GM21526 (cell line): ENCODE results near the gene SHPK.
"Not testable (repeated sequence)": the region's sequence is repeated elsewhere in the genome, so short reads cannot be mapped to it uniquely, and the experiment has no call there.

Experiments used
- ATAC-seq: cut with Tn5 transposase; IDR thresholded peaks from one replicate; pipeline ENCODE4 v1.9.1; 2021; ENCODE audit warnings: moderate library complexity; ENCODE audit not compliant: unreplicated experiment, low FRiP score

The SHPK gene

DNA sequence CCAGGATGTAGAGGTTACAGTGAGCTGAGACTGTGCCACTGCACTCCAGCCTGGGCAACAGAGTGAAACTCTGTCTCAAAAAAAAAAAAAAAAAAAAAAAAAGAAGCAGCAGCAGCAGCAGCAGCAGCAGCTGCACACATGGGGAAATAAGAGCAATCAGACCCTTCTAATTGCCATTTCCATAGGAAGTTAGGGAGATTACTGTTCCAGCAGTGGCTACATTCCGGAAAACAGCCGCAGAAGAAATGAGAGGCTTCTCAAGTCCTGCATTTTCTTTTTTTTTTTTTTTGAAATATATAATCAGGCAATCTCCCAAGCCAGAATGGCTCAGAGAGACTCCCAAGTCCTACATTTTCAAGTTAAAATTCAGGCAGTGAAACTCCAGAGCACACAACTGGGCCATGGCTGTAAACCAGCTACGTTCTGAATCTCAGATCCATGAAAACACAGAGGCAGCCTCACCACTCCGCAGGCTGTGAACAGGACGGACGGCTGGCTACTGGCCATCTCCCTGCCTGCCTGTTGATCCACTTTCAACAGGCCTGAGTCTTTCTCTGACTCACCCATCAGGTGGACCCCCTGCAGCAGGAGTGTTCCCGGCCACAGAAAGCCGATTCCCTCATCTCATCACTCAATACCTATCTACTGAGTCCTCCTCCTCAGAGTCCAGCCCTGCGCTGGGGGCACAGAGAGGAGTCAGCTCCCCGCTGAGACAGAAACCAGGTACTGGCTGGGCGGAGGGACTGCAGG, 41.8 kb downstream of the SHPK start:
- no peak for ATAC-seq

DNA sequence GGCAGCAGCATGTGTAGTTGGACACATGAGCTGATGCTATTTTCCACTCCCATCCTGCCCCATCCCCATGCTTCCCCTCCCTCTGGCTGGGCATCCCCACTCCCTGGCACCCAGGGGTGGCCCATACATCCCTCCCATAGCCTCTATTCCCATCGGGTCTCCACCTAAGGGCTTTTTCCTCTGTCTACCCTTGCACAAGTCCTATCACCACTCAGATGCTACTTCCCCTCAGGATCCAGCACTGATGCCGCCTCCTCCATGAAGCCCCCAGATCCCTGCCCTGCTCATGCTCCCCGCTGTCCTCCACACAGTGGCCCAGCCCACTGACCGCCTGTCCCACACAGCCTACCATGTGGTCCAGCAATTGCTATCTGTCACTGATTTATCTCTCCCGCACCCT, 42.7 kb downstream of the SHPK start:
- no peak for ATAC-seq

DNA sequence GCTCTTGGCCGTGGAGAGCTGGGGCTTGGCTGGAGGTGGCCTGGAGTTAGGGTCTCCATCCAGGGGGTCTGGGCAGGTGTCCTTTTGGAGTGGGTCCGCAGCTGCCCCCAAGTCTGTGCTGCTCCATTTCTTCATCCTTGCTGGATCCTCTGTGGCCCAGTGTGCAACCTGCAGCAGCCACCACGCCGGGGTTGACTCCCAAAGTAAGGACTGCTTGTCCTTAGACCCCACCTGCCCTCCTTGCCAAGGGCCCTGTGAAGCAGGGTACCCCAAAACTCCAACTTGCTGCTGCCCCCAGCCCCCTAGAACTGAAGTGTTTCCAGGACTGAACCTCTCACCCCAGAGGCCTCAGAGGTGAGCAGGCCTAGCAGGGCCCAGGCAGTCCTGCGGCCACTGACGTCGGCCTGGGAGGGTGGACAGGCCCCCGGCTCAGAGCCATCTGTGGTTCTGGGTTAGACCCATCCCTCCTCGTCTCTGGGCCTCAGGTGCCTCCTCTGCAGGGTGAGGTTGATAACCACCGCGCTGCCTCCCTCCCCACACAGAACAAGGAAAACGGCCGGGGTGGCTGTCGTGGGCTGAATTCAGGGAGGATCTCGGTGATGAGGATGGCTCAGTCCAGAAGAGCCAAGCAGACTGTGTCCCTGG, 43.7 kb downstream of the SHPK start:
- no peak for ATAC-seq

DNA sequence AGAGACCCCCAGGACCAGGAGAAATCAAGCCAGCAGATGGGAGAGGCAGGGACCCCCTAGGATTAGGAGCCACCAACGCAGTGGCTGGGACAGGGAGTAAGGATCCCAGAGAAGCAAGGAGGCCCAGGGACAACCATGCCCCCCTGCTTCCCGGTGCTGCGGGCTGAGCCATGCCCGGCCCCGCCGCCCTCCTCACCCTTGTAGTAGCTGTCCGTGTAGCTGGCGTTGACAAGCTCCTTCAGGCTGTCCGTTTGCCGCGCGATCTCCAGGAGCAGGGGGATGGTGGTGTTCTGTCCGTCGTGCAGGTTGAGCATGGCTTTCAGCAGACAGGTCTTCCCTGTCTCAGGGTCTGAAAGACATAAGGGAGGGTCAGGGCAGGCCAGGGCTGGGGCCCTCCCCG, 45.3 kb downstream of the SHPK start:
- ATAC-seq = no peak

DNA sequence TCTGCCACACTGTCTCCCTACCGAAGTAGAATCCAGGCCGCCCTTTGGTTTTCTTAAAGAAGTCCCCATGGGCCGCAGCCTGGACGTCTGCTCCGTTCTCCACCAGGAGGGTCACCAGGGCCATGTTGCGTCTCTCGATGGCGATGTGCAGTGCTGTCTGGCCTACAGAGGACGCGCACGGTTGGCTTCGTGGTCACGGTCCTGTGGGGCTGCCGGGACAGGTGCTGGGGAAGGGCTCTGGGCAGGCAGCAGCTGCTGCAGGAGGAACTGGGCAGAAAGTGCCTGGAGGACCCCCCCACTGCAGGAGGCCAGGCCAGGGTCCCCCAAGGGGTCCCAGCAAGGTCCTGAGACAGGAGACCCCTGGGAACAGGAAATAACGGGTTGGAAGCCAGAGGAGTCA, 45.8 kb downstream of the SHPK start:
- no peak for ATAC-seq

DNA sequence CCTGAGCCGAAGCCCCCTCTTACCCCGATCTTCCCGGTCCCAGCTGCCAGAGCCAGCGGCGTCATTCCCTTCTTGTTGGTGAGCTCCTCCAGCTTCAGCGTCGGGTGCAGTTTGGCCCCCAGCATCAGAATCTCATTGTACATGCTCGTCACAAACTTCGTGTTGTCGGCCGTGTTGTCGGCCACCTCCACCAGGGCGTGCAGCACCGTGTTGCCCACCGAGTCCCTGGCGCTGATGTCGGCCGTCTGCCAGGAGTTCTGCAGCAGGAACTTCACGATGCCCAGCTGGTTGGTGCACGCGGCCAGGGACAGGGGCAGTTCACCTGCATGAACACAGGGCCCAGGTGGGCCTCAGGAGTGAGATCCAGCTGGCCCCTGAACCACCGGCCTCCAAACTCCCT, 46.3 kb downstream of the SHPK start:
- no peak for ATAC-seq

DNA sequence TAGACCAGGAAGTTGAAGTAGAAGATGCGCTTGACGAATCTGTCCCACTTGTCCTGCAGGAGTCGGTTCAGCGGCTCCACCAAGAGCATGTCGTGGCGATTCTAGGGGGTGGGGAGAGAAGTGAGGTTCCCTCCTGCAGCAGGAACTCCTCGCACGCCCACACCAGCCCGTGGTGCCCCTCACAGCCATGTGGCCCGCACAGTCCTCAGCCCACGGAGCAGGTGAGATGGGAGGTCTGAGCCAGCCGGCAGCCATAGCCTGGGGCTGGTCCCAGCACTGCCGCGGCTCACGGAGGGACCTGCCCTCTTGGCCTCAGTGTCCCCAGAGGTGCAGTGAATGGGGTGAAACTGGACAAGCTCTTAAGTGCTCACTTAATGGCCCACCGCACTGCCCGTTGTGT, 50.2 kb downstream of the SHPK start:
- no peak for ATAC-seq

DNA sequence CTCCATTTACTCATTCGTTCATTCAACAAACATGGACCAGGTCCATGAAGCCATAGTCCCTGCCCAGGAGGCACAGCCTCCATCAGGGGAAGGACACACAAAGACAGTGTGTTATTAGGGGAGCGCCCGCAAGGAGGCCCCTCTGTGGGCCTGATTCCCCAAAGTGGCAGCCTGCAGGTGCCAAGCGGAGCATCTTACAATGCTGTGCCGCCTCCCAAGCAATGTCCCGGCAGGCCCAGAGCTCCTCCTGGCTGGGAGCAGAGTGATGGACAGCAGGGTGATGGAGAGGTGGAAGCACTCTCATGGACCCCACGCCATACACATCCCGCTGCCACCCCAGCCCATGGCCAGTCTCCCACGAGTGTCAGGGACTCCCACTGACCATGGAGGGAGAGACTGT, 52.6 kb downstream of the SHPK start:
- no peak for ATAC-seq

DNA sequence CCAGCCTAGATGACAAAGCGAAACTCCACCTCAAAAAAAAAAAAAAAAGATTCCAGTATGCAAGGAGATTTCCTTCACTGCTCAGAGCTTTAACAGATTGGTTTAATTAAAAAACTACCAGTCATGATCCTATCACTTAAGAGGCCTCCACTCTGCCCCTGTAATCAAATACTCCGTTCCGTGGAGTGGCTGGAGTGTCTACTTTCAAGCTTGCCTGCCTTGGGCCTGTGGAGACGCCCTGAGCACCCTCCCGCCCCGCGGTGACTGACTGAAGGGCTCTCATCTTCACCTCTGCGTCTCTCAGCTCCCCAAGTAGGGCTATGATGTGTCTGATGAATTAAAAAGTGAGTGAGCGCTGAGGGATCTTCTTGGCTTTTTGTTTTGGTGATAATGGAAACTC, 53.1 kb downstream of the SHPK start:
- no peak for ATAC-seq

DNA sequence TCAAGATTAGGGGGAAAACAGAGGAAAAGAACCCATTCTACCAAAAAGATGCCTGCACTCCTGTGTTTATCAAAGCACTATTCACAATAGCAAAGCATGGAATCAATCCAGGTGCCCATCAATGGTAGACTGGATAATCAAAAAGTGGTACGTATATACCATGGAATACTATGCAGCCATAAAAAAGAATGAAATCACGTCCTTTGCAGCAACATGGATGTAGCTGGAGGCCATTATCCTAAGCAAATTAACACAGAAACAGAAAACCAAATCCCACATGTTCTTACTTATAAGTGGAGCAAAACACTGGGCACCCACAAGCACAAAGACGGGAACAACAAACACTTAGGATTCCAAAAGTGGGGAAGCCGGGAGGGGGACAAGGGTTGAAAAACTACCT, 57.4 kb downstream of the SHPK start:
- ATAC-seq = not testable (repeated sequence)

DNA sequence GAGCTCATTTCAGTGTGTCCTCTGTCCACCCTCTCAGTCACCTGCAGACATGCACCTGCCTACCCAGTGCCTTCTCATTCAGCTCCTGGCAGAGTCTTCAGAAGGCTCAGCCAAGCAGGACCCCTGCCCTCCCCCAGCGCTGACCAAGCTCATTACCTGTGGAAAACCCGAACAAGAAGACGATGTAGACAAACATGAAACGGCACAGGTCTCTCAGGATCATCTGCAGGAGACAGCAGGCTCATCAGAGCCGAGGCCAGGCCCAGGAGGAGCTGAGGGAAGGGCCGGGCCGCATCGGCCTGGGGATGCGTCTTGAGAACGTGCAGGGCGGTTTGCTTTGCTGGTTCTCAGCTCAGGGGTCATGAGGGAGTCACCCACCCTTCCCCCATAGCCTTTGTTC, 59.1 kb downstream of the SHPK start:
- no peak for ATAC-seq

DNA sequence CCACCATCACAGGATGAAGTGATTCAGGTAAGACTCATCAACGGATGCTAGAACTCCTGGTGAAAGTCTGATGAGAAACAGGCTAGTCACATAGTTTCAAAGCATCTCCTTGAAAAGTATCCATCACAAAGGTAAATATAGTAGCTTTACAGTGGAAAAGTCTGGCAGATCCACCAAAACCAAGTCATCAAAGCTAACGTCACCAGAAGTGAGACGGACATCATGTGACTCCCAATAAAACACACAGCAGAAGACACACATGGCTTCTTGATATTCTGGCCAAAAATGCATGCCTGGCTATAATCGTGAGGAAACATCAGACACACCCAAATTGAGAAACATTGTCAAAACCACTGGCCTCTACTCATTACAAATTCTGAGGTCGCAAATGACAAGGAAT, 60.5 kb downstream of the SHPK start:
- ATAC-seq = no peak

DNA sequence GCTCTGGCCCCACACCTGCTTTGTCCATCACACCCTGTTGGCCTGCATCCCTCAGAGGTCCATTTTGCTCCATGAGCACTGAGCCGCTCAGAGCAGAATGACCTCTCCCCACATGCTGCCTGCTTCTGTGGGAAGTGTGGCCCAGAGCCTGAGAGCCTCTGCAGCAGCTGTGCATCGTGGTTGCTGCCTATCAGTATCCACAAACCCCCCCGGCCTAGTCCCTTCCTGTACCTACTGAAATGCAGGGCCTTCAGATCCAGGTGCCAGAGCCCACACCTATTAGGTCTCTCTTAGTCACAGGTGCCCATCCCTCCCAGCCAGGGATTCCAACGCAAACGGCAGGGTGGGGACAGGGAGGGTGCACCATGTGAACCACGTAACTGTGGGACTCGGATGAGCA, 61.8 kb downstream of the SHPK start:
- ATAC-seq = no peak

DNA sequence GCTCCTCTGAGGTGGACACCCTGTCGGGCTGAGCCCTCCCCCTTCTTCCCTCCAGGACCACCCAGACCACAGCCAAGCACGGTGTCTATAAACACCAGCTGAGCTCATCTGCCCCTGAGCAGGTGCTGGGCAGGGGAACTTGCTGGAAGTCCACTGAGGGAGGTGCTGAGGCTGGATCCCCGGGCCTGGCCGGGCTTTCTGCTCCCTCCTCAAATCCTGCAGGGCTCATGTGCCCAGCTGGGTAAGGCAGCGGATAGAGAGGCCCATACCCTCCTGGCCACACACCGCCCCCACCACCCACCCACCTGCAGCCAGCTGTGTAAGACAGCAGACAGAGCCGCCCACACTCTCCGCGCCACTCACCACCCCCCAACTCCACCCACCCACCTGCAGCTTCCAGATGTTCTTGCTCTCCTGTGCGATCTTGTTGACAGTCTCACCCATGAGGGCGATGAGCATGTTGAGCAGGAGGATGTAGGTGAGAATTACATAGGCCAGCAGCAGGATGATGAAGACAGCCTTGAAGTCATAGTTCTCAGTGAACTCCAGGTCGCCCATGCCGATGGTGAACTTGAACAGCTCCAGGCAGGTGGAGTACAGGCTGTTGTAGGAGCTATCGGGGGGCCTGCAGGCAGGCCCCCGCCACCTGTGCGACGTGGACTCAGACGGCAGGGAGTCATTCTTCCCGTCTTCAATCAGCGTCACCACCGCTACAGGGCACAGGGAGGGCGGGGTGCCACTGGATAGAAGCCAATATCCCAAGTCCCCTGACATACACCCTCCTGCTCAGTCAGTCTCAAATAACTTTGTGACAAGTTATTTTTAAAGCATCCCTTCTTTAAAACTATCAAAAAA, 62.6 kb downstream of the SHPK start:
- ATAC-seq = no peak

DNA sequence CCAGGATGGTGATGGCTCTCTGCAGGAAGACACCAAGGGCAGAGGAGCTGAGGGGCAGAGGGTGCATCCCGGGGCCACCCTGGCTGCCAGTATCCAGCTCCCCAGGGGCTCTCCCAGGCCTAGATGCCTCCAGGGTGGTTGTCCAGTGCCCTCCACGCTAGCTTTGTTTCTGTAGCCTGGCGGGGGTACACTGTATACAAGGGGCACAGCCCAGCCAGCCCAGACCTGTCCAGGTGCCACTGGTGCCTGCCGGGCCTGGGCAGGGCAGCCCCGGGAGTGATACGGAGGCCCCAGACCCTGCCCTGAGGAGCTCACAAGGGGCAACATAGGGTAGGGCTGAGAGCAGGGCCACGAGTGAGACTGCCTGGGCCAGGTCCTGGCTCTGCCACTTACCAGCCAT, 63.8 kb downstream of the SHPK start:
- no peak for ATAC-seq

DNA sequence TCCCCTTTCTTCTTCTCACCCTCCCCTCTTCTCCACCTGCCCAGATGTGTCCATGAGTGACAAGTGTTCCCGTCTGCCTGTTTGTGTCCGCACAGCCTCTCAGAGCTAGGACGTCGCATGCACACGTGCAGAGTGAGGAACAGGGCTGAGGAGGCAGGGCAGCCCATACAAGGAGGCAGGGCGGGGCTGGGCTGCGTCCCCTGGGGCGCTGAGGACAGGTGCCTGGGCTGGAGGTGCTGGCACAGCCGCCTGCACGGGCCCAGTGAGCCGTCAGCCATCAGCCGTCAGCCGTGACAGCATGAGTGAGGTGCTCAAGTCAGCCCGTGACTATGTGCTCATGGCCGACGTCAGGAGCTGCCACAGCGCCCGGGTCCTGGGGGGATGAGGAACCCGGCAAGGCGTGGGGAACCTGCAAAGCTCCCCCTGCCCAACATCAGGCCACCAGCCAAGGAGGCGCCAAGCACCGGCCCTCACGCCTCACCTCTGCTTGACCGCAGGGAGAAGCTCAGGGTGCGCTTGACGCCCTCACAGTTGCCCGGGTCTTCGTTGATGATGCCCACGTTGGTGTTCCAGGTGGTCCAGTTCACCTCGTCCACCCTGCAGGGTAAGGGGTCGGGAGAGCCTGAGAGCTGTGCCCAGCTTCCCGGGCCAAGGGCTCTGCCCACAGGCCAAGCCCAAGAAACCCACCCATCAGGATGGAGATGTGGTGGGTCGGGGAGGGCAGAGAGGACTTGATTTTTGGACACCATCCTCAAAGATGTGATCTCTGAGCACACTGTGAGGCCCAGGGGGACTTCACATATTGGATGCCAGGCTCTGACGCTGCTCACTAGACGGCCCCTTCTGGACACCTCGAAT, 64.8 kb downstream of the SHPK start:
- no peak for ATAC-seq

DNA sequence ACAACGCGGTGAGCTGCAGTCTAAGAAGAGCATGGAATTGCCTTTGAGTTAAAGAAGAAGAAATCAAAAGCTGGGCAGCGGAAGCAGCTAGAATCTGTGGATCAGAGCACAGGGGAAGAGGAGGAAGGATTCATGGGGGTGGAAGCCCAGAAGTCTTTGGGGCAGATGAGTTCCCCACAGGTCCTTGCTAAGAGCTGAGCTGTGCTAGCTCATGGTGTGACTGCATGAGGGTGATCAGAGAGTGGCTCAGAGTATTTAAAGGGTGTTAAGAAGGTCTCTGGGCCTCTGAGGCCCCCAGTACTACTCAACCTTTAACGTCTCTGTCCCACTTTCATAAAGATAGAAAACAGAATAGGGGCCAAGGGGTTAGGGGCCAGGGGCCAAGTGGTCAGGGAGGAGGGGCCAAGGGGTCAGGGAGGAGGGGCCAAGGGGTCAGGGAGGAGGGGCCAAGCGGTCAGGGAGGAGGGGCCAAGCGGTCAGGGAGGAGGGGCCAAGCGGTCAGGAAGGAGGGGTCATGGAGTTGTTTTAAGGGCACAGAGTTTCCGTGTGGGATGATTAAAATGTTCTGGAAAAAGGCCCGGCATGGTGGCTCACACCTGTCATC, 66.4 kb downstream of the SHPK start:
- no peak for ATAC-seq

DNA sequence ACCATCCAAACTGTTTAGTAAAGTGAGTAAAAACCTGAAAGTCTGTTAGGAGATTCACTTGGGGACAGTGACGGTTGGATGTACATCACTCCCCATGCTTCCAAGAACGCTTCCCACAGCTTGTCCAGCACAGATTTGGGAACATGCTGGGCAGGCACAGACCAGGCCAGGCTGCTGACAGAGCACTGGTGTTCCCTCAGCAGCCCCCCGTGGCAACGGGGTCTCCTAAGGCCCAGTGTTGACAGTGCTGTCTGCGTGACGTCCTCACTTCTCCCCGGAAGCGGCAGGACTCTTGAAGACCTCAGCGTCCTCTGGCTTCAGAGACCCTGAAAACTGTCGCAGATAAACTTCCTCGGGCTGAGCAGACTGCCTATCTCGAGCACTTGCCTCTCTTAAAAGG, 69.5 kb downstream of the SHPK start:
- no peak for ATAC-seq

DNA sequence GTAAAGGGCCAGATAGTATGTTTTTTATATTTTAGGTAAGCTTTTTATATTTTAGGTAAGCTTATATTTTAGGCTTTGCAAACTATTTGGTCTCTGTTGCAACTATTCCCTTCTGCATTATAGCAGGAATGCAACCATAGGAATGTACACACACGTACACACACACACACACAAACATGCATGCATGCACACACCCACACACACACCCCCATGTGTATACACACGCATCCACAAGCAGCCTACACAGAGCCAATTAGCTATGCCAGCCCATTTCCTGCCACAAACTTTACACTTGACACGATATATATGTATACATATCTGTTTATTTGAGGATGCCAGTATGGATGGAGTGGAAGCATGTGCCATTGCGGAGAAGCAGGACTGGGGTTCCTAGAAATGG, 70.9 kb downstream of the SHPK start:
- ATAC-seq = no peak

DNA sequence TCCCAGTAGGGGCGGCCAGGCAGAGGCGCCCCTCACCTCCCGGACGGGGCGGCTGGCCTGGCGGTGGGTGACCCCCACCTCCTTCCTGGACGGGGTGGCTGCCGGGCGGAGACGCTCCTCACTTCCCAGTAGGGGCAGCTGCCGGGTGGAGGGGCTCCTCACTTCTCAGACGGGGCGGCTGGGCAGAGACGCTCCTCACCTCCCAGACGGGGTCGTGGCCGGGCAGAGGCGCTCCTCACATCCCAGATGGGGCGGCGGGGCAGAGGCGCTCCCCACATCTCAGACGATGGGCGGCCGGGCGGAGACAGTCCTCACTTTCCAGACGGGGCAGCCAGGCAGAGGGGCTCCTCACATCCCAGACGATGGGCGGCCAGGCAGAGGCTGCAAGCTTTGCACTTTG, 71.8 kb downstream of the SHPK start:
- ATAC-seq = not testable (repeated sequence)
